Measurements from ENCODE around the gene WRAP73.
"Not testable (repeated sequence)": the region's sequence is repeated elsewhere in the genome, so short reads cannot be mapped to it uniquely, and the experiment has no call there.

Gene WRAP73

GRCh38 chr1:3594706-3595377 lies 55.1 kb downstream of the WRAP73 start:
- no peak for DNase-seq

- no peak for DNase-seq
These were observed 56.2 kb downstream of the WRAP73 start for GRCh38 chr1:3593745-3594144.

- no peak for DNase-seq
These were observed 56.6 kb downstream of the WRAP73 start for GRCh38 chr1:3593334-3593733.

GRCh38 chr1:3590951-3591865 lies 58.7 kb downstream of the WRAP73 start:
- DNase-seq, result no peak

- DNase-seq, result no peak
These were observed 59.7 kb downstream of the WRAP73 start for GRCh38 chr1:3590139-3590763.

- no peak for DNase-seq
These were observed 61.5 kb downstream of the WRAP73 start for GRCh38 chr1:3588395-3588794.

- DNase-seq, result no peak
These were observed 62.7 kb downstream of the WRAP73 start for GRCh38 chr1:3586986-3587759.

GRCh38 chr1:3585940-3586568 lies 63.8 kb downstream of the WRAP73 start:
- DNase-seq, result no peak

- not testable (repeated sequence) for DNase-seq
These were observed 64.5 kb downstream of the WRAP73 start for GRCh38 chr1:3585353-3585868.

GRCh38 chr1:3584915-3585314 lies 65.0 kb downstream of the WRAP73 start:
- peak; percentile 23 for DNase-seq

GRCh38 chr1:3583751-3584150 lies 66.2 kb downstream of the WRAP73 start:
- not testable (repeated sequence) for DNase-seq

- DNase-seq, result no peak
These were observed 68.4 kb downstream of the WRAP73 start for GRCh38 chr1:3581296-3582036.
